SKM-1 treated with dmso at 0.1 percent for 144 hours (cell line): ENCODE measurements around the gene SORCS2.

ENCODE experiments used
- DNase-seq: peaks from one replicate; lab custom pipeline; 2025; ENCODE audit not compliant: unreplicated experiment; lab: John Stamatoyannopoulos, UW

The SORCS2 gene

DNA sequence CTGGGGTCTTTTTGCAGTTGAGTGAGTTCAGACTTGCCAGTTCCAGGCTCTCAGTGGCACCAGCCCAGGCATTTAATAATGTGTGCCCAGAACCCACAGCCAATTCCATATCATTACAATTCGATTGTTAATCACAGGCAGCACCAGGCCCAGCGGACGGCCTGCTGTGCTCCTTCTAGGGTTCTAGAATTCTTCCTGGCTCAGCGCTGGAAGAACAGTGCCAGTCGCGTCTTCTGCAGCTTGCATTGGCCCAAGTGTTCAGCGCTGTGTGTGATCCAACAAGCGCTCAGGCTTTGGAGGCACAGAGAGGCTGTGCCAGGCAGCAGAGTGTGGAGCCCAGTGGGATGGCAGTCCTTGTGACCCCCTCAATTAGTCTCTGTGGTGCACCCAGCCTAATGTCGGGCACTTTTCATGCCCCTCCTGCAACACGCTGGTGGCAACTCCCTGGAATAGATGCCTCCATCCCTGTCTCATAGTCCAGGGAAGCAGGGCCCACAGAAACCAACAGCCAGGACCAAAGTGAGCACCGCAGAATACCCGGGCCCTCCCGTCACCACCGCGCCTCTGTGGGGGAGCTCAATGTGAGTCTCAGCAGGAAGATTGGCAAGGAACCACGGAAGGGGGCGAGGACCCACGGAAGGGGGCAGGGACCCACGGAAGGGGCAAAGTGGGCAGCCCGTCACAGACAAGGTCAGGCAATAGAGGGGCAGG is 554.2 kb downstream of the SORCS2 start:
- no peak for DNase-seq

DNA sequence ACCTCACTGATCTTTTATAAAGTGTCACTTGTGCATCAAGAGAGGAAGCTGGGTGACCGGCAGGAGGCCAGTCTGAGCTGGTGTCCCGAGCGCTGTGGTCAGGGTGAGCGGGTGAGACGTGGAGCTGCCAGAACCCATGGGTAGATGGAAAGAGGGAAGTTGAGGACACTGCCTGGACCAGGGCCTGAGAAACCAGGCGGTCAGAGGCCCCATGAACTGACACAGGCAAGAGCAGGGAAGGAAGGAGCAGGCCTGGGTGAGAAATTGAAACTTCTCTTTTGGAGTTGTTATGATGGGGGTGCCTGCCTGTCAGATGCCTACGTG is 554.7 kb downstream of the SORCS2 start:
- no peak for DNase-seq

DNA sequence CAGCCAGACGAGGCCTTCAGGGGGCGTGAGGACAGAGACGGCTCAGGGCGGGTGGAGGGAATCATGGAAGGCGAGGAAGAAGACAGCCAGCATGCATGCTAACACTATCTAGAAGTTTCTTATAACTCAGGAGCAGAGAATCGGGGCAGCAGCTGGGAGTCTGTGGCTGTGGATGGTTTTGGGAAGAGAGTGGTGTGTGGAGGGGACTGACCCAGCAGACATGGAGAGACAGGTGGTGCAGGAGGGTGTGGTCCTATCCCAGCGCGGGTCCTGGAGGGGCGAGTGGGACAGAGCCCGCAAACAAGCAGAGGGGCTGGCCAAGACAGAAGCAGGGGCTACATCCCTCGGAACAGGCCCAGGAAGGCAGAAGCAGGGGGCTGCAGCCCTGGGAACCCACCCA is 555.2 kb downstream of the SORCS2 start:
- no peak for DNase-seq

DNA sequence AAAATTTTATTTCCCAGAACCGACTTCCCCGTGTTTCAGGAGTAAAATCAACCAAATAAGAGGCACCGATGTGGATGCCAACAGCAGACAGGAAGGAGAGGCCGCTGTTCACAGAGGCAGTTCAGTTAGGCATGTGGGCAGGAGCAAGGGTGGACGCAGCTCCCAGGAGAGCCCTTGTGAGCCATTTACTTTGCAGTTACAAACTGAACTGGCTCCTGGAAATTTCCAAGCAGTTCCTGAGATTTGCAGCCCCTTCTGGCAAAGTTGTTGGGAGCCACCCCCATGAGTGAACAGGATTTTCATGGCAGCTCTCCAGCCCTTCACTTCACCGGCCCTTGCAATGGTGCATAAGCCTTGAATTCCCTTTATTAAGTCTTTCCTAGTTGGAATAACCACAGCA is 558.2 kb downstream of the SORCS2 start:
- no peak for DNase-seq

DNA sequence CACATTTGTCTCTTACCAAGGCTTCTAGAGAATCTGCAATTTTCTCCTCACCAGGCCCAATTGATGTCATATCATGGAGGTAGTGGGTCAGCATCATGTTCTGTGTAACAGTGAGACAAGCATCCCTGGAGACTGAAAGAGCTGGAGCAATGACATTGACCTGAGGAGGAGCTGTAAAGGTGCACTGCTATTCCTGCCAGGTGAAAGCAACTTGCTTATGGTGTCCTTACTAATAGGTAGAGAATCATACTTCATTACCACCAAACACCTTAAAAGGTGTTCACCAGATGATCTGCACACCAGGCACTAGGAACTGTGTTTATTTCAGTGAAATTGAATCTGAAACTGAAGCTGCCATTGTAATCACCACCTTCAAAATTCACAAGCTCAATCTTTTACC is 558.6 kb downstream of the SORCS2 start:
- DNase-seq = no peak

DNA sequence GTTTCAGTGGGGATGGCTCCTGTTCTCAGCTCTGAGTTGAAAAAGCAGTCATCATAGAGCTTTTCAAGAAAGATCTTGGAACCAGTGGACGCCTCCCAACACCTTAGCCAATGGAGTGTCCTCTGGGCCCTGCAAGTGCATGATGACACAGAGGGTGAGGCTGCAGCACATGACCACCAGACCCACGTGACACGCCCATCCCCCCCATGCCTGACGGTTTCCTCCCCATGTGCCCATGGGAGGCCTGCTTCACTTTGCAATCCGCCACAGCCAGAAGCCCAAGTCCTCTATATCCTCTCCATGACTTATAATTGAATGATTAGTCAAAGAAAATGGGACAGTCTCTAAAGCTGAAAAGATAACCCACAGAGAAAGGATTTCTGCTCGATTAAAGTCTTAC is 560.3 kb downstream of the SORCS2 start:
- DNase-seq = no peak

DNA sequence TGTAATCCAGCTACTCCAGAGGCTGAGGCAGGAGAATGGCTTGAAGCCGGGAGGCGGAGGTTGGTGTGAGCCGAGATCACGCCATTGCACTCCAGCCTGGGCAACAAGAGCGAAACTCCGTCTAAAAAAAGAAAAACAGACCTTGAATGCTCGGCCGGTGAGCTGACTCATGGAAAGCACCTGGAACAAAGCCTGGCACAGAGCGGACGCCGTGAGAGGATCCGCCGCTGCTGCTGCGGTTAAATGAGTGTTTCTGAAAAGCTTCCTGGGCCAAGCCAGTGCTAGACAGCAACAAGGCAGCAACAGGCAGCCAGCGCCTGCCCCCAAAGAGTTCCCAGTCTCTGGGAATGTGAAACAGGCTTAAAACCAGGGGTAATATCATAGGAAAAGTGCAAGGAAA is 560.9 kb downstream of the SORCS2 start:
- no peak for DNase-seq

DNA sequence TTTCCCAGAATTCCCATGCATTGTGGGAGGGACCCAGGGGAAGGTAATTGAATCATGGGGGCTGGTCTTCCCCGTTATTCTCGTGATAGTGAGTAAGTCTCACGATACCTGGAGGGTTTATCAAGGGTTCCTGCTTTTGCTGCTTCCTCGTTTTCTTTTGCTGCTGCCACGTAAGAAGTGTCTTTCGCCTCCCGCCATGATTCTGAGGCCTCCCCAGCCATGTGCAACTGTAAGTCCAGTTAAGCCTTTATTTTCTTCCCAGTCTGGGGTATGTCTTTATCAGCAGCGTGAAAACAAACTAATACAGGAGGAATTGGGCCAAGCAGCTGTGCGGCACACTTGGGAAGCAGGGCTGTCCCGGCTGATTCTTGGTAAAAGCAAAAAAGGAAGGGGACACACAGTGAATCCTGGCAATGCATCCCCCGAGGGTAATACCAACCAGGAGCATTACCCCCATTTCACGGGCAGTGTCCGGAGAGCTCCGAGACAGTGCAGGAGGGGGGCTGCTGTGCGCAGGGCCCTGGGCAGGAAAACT is 561.7 kb downstream of the SORCS2 start:
- no peak for DNase-seq

DNA sequence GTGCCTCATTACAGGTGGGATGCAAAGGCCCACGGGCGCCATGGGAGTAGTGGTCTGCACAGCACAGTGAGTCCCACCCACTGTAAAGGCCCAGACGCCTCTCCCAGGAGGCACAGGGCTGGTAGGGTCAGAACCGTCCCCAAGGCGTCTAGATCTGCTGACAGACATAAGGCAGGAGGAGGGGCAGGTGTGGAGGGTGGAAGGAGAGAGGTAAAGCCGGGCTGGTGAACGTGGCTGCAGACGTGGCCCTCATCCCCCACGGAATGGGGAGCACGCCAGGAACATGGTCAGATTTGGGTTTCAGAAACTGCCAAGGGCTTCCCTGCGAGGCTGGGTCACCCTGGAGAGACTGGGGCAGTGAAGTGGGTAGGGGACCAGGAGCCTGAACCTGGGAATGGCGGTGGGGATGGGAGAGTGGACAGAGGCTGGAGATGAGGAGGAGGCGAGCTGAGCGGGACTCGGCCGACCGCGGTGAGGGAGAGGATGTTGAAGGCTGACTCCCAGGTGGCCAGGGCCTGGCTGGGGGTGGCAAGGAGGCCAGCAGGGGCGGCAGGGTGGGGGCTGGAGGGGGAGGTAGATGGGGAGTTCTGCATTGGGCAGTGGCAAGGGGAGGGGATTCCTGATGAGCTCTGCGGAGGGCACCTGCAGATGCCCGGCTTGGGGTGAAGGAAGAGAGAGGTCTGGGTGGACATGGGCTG is 562.4 kb downstream of the SORCS2 start:
- no peak for DNase-seq

DNA sequence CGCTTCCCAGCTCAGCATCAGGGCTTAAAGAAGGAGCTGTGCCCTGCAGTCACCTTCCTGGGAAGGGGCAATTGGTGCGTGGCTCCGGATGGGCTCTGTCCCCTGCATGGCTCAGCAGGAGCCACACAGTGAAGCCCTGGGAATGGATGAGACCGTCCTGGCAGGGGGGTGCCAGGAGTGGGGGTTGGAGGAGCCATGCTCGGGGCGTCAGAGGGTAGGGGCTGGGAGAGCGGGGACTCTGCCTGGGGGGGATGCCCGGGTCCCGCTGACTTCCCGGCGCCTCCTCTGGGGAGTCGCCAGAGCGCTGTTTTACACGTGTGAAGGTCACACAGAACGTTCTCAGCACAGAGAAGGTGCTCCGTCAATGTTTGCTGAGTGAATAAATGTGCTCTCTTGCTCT is 563.2 kb downstream of the SORCS2 start:
- DNase-seq = no peak

DNA sequence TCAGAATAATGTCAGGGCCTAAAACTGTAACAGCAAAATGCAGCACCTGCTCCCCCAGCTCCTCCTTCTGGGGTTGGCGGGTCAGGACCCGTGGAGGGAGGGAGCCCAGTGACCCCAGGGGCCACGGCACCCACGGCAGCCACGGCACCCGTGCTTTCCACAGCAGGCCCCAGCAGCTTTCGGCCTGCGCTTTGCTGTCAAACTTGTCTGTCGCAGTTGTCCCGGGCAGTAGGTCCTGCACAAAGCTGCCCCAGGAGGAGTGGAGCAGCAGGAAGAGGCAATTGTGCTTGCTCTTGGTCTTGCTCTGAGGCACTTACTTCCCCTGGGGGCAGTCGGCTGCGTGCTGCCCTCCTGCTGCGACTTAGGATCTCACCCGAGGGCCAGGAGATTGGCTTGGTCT is 563.7 kb downstream of the SORCS2 start:
- DNase-seq = no peak

DNA sequence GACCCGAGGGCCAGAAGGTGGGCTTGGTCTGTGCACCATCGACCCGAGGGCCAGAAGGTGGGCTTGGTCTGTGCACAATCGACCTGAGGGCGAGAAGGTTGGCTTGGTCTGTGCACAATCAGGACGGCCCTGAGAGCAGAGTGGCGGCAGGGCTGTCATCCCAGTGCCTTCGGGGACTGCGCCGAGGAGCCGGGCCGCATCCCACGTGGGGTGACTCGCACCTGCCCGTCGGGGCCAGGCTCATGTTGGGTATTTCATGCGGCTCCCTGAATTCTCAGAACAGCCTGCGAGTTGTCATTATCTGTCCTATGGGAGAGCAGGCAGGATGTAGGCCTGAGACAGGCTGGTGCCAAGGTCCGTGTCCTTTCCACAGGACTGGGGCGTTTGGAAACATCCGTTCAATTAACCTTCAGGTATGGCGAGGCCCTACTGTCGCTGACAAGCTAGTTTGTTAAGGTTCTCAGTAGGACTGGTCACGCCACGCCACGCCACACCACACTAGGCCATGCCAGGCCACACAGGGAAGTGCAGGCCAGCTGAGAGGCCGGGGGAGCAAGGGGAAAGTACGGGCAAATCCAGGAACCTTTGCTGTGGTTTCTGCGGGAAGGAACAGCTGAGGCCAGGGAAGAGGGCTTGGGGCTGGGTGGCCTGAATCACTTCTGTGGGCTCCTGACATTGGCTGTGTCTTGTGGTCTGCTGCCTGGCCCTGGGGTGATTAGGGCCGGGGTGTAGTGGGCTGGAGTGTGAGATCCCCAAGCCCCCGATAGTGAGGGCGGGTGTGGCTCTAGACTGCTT is 564.4 kb downstream of the SORCS2 start:
- DNase-seq = no peak

DNA sequence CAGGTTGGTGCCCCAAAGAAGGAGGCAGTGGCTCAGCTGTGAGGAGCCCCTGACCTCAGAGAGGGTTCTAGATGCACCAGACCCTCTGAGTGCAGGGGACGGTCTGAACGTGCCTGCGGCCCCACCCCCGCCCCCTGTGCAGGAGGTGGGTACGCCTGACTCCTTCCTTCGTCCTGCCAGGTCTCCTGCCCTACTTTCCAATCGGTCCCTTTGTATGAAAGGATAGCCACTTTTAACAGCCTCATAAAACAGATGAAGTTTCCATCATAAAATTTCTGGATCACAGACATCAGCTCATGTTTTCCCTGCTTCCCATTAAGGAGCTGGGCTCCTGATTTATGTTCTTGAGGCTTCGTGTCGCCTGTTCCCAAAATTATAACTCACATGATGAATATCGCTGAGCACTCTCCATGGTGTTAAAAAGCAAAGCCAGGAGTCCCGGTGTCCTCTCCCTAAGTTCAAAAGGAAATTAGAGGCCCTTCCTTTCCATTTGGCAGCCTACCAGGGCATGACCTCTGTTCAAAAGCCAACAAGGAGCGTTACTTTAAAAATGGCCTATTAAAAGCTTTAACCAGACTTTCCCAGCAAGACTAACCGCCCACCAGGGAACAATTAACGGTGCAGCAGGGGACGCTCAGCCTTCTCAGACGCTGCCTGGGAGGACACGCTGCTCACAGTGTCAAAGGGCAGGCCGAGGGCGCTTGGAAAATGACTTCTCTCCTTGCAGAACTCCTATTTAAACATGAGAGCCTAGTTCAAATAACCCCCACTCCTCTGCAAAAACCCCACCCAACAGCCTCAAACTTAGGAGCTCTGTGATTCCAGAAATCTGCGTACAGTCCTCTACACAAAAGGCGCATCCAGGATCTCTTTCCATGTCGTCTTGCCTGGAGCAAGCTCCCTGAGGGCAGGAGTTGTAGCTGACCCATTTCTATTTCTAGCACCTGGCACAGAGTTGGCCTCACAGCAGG is 565.4 kb downstream of the SORCS2 start:
- no peak for DNase-seq

DNA sequence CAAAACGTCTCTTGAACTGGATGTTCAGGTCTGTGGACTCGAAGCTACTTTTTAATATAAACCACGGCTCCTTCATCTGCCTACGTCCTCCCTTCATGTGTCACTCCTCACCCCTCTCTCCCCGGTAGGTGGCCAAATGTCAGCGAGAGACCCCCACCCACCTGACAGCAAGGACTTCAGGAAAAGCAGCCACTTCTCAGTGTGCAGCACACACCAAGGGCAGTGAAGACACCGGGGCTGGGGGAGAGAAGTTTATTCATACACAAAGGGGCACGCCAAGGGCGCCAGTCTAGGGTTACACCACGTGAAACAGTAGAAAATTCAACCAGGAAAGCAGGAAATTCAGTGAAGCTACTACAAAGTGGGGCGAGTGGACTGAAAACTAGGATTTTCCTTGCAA is 566.1 kb downstream of the SORCS2 start:
- DNase-seq = no peak

DNA sequence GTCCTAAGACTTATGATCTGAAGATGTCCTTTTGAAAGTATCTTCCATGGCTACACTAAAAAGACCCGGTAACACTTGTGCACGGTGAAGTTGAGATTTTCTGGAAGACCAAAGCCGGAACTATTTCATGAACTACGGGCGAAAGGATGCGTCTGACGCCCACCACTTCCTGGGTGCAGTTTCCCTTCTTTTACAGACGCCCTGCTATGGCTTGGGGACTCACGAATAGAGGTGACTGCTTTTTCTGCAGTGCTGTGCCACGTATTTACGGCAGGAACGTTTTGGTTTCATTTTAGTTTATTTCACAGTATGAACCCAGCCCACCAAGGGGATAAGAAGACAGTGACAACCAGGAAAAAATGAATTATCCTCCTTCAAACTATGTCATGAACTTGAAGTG is 566.9 kb downstream of the SORCS2 start:
- DNase-seq = no peak

DNA sequence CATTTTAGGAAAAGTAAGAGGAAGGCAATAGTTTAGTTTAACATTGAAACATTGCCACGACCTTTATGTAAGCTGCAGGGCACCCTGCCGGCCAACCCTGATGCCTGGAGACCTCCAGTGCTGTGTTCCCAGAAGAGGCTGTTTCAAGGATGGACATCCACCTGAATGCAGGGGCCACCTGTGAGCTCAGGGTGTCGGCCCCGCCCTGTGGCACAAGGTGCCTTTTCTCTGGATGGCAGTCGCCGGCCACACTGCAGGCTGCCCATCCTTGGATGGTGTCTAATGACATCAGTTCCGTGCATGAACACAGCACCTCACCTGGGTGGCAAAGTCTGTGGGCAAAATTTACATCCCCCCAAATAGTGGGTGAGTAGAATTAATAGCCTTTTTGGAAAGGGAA is 567.3 kb downstream of the SORCS2 start:
- DNase-seq = no peak

DNA sequence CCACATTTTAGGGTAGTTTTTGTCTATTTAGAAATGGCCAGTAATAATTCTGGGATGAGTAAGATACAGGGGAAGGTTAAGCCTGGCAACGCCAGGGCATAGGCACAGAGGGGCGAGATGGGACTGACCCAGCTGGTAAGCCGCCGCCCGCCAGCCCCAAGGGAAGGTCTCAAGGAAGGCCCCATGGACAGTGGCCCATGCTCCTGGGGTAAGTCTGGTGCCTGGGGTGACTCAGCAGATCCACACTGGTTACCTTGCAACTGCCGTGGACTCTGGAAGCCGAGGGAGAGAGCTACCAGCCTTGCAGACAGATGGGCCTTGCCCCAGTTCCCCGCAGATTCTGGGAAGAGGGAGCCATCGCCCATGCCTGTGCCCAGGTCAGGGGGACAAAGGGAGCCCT is 567.9 kb downstream of the SORCS2 start:
- no peak for DNase-seq

DNA sequence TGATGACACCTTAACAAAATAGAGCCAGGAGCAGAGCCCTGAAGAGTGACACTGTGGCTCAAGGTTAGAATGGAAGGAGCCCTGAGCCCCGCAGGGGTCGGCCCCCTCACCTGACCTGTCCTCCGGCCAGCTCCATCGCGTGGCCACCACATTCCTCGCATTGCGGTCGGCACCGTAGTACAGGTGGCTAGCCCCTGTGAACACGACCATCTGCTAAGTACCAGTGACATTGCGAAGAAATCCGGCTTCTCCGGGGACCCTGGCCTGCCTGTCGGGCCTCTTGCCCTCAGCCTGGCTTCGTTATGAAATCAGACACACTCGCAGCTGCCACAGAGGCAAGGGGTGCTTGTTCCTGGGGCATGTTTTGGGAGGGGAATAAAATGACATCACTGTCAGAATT is 568.4 kb downstream of the SORCS2 start:
- DNase-seq = no peak

DNA sequence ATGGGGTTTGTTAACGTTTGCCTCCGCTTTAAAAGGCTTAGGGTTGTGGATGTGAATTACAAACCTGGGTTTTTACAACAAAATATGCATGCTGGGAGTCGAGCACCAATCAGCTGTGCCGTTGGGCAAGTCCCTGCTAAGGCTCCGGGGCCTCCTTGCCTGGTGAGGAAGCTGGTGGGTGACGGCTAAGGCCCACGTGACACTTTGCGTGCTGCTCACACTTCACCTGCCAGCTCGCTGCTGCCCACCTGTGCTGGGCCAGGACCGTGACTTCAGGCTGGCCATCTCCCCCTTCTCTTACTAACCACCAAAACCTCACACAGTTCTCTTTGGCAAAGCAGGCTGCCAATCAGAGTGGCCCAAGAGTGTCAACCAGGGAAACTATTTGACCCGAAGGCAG is 569.0 kb downstream of the SORCS2 start:
- DNase-seq = no peak

DNA sequence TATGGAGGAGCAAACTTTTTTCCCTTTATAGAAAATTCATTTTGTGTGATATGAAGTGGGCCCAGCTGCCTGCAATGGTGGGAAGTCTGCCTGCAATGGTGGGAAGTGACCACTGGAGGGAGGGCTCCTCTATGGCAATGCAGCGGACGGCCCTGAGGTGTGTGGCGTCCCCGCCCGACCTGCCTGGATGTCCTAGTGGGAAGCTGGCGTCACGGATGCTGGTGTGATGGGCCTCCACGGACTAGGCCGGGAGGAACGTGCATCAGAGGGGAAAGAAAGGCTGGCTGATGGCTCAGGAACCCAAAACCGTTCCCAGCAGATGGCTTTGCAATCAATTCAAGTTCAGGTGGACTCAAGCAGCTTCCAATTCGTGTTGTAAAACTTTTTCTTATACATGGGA is 569.4 kb downstream of the SORCS2 start:
- DNase-seq = peak; percentile 48
